Fibroblast of gingiva (primary cell): Measurements from ENCODE around the gene OR10V1.

ENCODE experiments used
- DNase-seq: peaks from one replicate; pipeline ENCODE4 v3.0.0-alpha.2; 2011; ENCODE audit warnings: low read depth

Gene OR10V1, protein sequence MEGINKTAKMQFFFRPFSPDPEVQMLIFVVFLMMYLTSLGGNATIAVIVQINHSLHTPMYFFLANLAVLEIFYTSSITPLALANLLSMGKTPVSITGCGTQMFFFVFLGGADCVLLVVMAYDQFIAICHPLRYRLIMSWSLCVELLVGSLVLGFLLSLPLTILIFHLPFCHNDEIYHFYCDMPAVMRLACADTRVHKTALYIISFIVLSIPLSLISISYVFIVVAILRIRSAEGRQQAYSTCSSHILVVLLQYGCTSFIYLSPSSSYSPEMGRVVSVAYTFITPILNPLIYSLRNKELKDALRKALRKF

DNA sequence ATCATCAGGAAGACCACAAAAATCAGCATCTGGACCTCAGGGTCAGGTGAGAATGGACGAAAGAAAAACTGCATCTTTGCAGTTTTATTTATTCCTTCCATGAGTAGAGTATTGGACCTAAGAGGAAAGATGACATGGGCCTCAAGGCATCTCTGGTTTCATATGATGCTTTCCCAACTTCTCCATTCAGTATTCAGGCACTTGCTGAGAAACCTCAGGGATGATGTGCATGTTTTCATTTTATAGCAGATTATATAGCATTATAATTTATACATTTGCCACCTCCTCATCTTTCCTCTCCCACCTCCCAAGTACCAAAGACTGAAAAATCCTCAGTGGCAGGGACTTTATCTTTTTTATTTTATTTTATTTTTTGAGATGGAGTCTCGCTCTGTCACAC is at the start of gene OR10V1:
OR10V1 (minus strand) TSS at position 101 of the 400 bp plus-strand sequence; CDS start at position 101, 0 bp downstream.
- DNase-seq: no peak

DNA sequence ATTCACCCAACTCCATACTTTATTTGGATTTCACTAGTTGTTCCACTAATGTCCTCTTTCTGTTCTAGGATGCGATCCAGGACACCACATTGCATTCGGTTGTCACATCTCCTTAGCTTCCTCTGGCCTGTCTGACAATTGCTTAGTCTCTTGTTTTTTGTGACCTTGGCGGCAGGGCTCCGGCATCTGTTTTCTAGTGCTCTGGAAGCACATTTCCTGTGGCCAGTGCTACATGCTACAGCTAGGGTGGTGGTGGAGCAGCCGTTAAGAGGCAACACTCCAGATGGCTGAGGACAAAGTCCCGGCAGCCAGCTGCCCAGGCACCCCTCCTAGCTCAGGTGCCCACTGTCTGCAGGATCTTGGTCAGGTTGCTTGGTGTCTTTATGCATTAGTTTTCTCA is 48.3 kb upstream of the OR10V1 start:
- no peak for DNase-seq

GRCh38 chr11:59760771-59761170 is 47.1 kb upstream of the OR10V1 start:
- DNase-seq: no peak

- DNase-seq: no peak
Measured at GRCh38 chr11:59759900-59760299, 46.3 kb upstream of the OR10V1 start.

- DNase-seq: no peak
Measured at GRCh38 chr11:59758401-59759037, 44.9 kb upstream of the OR10V1 start.

- no peak for DNase-seq
Measured at GRCh38 chr11:59756845-59757244, 43.2 kb upstream of the OR10V1 start.

DNA sequence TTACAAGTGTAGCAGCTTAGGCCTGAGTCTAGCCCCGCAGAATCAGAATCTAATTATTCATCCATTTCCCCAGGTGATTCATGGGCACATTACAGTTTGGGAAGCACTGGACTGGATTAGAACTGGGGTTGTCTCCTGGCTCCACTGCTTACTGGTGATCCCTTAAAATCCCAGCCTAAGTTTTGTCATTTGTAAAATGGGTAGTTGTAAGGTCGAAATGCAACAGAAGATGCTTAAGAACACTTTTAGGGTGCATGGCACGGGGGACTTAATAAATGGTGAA is 42.9 kb upstream of the OR10V1 start:
- no peak for DNase-seq

- peak; percentile 49 for DNase-seq
Measured at GRCh38 chr11:59755701-59756557, 42.3 kb upstream of the OR10V1 start.

- DNase-seq: peak; percentile 61
Measured at GRCh38 chr11:59754859-59755700, 41.4 kb upstream of the OR10V1 start, which contains the start of gene STX3. Gene STX3, plus strand, starts transcription at chr11:59755376. Its CDS starts 230 bp downstream, at chr11:59755606.

- DNase-seq: no peak
Measured at GRCh38 chr11:59754494-59754858, 40.8 kb upstream of the OR10V1 start.

DNA sequence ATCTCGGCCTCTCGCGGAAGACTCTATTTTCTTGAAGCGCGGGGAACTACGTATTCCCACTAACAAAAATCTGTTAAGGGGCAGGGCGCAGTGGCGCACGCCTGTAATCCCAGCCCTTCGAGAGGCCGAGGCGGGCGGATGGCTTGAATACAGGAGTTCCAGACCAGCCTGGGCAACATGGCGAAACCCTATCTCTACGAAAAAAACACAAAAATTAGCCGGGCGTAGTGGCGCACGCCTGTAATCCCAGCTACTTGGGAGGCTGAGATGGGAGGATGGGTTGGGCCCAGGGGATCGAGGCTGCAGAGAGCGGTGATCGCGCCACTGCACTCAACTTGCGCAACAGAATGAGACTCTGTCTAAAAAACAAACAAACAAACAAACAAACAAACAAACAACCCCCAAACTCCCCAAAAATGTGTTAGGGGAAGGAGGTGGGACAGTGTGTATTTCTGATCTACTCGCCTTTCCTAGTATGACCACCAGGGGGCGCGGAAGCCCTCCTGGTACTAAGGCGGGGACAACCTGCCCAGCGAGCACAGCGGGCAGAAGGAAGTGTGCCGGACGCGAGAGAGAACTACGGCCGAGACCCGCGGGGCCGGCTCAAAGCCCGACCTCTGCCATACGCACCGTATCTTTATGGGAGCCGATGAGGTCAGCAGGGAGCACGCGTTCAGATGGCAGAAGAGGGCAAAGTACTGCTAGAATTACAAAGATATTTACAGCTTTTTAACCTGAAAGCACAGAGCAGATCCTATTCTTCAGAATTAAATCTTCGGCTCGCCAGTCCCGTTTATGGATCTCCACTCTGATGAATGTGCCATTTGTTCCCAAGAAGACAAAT is 40.2 kb upstream of the OR10V1 start:
- DNase-seq: peak; percentile 63

GRCh38 chr11:59746111-59746510 is 32.5 kb upstream of the OR10V1 start:
- no peak for DNase-seq

DNA sequence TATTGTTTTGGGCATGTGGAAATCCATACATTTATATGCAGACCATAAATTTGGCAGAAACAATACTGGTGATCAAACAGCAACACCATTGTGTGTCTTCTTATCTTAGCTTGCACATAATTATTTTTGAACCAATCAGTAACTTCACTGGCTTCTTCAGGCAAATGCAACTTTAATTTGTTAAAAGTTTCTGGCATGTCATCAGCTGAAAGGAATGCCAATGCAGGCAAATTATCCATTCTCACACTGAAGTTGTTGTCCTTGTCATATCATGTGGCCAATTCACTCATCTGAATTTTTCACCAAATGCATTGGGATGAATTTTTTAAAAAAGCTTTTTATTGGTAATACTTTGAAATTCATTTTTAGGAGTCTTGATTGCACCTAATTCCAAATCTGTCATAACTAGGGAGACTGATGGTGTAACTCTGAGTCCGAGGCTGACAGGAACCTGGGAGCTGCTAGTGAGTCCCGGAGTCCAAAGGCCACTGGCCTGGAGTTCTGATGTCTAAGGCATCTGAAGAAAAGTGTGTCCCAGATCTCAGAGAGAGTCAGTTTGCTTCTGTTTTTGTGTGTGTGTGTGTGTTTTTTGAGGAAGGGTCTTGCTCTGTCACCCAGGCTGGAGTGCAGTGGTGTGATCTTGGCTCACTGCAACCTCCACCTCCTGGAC is 17.4 kb upstream of the OR10V1 start:
- no peak for DNase-seq

DNA sequence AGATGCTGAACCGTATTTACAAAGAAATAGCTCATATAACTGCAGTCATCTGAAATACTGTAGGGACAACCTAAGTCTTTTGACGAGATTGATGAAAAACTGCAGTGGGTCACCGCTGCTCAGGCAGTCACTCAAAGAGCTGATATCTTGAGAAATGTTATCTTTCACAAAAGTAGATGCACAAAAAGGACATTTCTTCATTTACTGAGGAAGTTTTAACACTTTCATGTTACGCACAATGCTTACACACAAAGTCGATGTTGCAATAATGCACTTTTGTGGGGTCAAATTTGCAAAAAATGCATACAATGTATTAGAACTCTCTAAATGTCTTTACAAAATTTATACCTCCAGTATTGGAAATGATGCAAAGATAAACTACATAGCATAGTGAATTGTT is 16.2 kb upstream of the OR10V1 start:
- no peak for DNase-seq

- no peak for DNase-seq
Measured at GRCh38 chr11:59728913-59729312, 15.3 kb upstream of the OR10V1 start.

- no peak for DNase-seq
Measured at GRCh38 chr11:59728154-59728553, 14.5 kb upstream of the OR10V1 start.

DNA sequence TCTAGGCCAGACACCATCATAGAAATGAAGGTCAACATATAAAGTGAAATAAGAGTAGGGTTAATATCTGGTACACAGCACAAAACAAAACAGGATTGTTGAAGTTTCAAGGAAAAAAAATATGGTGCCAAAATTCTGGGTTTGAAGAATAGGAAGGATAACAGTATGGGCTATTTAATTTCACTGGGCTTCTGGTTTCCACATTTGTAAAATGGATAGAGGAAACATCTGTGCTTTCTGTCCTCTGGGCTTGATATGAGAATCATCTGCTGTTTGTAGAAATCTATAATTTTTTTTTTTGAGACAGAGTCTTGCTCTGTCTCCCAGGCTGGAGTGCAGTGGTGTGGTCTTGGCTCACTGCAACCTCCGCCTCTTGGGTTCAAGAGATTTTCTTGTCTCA is 13.8 kb upstream of the OR10V1 start:
- no peak for DNase-seq

DNA sequence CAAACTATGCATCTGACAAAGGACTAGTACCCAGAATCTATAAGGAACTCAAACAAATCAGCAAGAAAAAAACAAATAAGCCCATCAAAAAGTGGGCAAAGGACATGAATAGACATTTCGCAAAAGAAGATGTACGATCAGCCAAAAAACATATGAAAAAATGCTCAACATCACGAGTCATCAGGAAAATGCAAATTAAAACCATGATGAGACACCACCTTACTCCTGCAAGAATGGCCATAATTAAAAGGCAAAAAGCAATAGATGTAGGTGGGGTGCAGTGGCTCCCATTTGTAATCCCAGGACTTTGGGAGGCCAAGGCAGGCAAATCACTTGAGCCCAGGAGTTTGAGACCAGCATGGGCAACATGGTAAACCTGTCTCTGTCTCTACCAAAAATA is 10.4 kb upstream of the OR10V1 start:
- DNase-seq: peak; percentile 4

DNA sequence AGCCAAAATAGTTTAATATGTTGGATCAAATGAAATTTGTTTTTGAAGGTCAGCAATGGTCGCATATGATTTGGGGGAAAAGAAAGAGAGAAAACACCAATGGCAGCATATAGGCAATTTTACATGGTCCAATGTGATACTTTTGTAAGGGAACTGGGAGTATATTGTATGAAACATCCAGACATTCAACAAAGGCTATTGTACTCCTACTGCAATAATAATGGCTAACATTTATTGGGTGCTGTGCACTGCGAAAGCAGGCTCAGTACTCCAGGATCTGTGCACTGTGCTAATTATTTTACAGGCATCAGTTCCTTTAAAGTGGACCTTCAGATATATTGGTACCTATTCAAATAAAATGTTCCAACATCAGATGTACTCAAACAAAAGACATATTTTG is 5.9 kb upstream of the OR10V1 start:
- no peak for DNase-seq

DNA sequence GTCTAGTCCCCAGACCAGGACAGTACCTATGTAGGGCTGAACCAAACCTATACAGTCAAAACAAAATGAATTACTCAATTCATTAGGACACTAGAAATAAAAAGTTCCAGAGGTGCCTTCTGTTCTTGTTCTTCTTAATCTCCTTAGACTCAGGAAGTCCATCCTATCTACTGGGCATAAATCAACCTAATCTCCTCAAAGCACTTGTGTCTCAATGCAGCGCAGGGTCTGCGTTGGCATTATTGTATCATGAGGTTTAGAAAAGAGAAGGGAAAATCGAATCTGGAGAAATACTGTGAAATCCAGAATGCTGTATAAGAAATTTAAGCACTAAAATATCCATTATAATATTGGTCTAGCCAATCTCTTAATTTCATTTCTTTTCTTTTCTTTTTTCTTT is 2.4 kb upstream of the OR10V1 start:
- no peak for DNase-seq
